ENCODE results near the gene ZNF319.

- no peak for TF ChIP-seq CTCF (IDR thresholded peaks at IDR 0.05; ENCODE audit: borderline replicate concordance, extremely low read depth, low read length, poor library complexity, severe bottlenecking)
- no peak for TF ChIP-seq EZH2 (IDR thresholded peaks at IDR 0.05; ENCODE audit: borderline replicate concordance, low read depth, low read length, severe bottlenecking)
These were observed 38.4 kb downstream of the ZNF319 start for GRCh38 chr16:57962046-57962445.
